Neural cell (in vitro differentiated cells): Measurements from ENCODE around the gene C1QTNF9. TPM values are rescaled to one million over a fixed set of nuclear protein-coding genes. Genes with fewer than 3 reads are reported as not detected.

Experiments
- H2AFZ ChIP-seq: fragments of 200-600, 300-800 bp; sonication (generic), shearing (Covaris generic); 2 replicates; pipeline ENCODE4 v1.6.0; 2014; ENCODE audit warnings: low read depth, mild to moderate bottlenecking, antibody characterized with exemption, low read length, moderate library complexity
- H3F3A ChIP-seq: fragments of 200-600 bp; shearing (Covaris generic); 2 replicates; pipeline ENCODE4 v1.6.1; 2016; ENCODE audit warnings: mild to moderate bottlenecking, moderate library complexity, mixed read lengths, antibody characterized with exemption, low read length; ENCODE audit not compliant: insufficient read depth, poor library complexity, severe bottlenecking
- H3K27ac ChIP-seq: fragments of 200-600, 300-800 bp; sonication (generic), shearing (Covaris generic); 2 replicates; pipeline ENCODE4 v1.5.1; 2014; ENCODE audit warnings: mild to moderate bottlenecking, low read length, moderate library complexity
- H3K27me3 ChIP-seq: fragments of 300-800, 200-600 bp; sonication (generic), shearing (Covaris generic); 2 replicates; pipeline ENCODE4 v1.6.0; 2014; ENCODE audit warnings: mild to moderate bottlenecking, low read depth, low read length, moderate library complexity; ENCODE audit not compliant: insufficient read depth
- H3K36me3 ChIP-seq: fragments of 300-800, 200-600 bp; sonication (generic), shearing (Covaris generic); 2 replicates; pipeline ENCODE4 v1.5.1; 2014; ENCODE audit warnings: mild to moderate bottlenecking, antibody characterized with exemption, low read length, moderate library complexity; ENCODE audit not compliant: insufficient read depth
- H3K4me2 ChIP-seq: fragments of 300-800, 200-600 bp; sonication (generic), shearing (Covaris generic); 2 replicates; pipeline ENCODE4 v1.6.0; 2014; ENCODE audit warnings: mild to moderate bottlenecking, low read length
- H3K4me3 ChIP-seq: fragments of 300-800, 200-600 bp; sonication (generic), shearing (Covaris generic); 2 replicates; pipeline ENCODE4 v1.5.1; 2014; ENCODE audit warnings: mild to moderate bottlenecking, low read length, moderate library complexity
- H3K79me2 ChIP-seq: fragments of 200-600 bp; shearing (Covaris generic); replicated peaks from 2 replicates; pipeline ENCODE4 v1.6.0; 2014; ENCODE audit warnings: mild to moderate bottlenecking, low read length, moderate library complexity; ENCODE audit not compliant: insufficient read depth
- H3K9ac ChIP-seq: fragments of 300-800, 200-600 bp; sonication (generic), shearing (Covaris generic); 2 replicates; pipeline ENCODE4 v1.6.1; 2016; ENCODE audit warnings: mild to moderate bottlenecking, low read length, mixed read lengths
- H3K9me2 ChIP-seq: fragments of 200-600 bp; shearing (Covaris generic); 2 replicates; pipeline ENCODE4 v1.6.1; 2016; ENCODE audit warnings: mild to moderate bottlenecking, low read length, mixed read lengths; ENCODE audit not compliant: insufficient read depth
- H3K9me3 ChIP-seq: fragments of 200-600, 300-800 bp; sonication (generic), shearing (Covaris generic); 2 replicates; pipeline ENCODE4 v1.6.1; 2016; ENCODE audit warnings: mild to moderate bottlenecking, mixed run types, low read length, moderate library complexity, mixed read lengths
- H4K20me1 ChIP-seq: fragments of 200-600 bp; shearing (Covaris generic); 2 replicates; pipeline ENCODE4 v1.6.1; 2016; ENCODE audit warnings: mild to moderate bottlenecking, mixed run types; ENCODE audit not compliant: insufficient read depth
- CTCF ChIP-seq: fragments of 450-650 bp; IDR thresholded peaks from 2 replicates; pipeline ENCODE4 v1.5.1; 2014; ENCODE audit warnings: antibody characterized with exemption, mild to moderate bottlenecking, moderate library complexity; ENCODE audit not compliant: poor library complexity, severe bottlenecking
- EP300 ChIP-seq: fragments of 450-650 bp; conservative IDR thresholded peaks from 2 replicates; pipeline ENCODE4 v1.6.1; 2014; ENCODE audit warnings: antibody characterized with exemption, mild to moderate bottlenecking, moderate library complexity; ENCODE audit not compliant: poor library complexity, severe bottlenecking
- EZH2 ChIP-seq: fragments of 200-600, 300-800 bp; shearing (Covaris generic), sonication (generic); IDR thresholded peaks from 2 replicates; pipeline ENCODE4 v1.6.1; 2014; ENCODE audit warnings: antibody characterized with exemption, low read length, borderline replicate concordance, mild to moderate bottlenecking; ENCODE audit not compliant: insufficient read depth, poor library complexity, severe bottlenecking
- MXI1 ChIP-seq: fragments of 450-650 bp; conservative IDR thresholded peaks from 2 replicates; pipeline ENCODE4 v1.6.1; 2014; ENCODE audit warnings: antibody characterized with exemption, mild to moderate bottlenecking; ENCODE audit not compliant: poor library complexity, severe bottlenecking
- POLR2AphosphoS5 ChIP-seq: IDR thresholded peaks from 2 replicates; pipeline ENCODE4 v1.6.1; 2012
- RAD21 ChIP-seq: fragments of 450-650 bp; conservative IDR thresholded peaks from 2 replicates; pipeline ENCODE4 v1.6.1; 2014; ENCODE audit warnings: antibody characterized with exemption, mild to moderate bottlenecking, moderate library complexity
- REST ChIP-seq: IDR thresholded peaks from 2 replicates; pipeline ENCODE4 v1.6.1; 2012; ENCODE audit warnings: borderline replicate concordance
- SMC3 ChIP-seq: fragments of 450-650 bp; conservative IDR thresholded peaks from 2 replicates; pipeline ENCODE4 v1.6.1; 2014; ENCODE audit warnings: antibody characterized with exemption, mild to moderate bottlenecking, moderate library complexity; ENCODE audit not compliant: poor library complexity
- TAF1 ChIP-seq: IDR thresholded peaks from 2 replicates; pipeline ENCODE4 v1.6.1; 2012; ENCODE audit warnings: low read depth
- polyA plus RNA-seq: library from polyadenylated mRNA; depleted of rRNA; stranded (reverse); fragments of >200 nt; gene quantifications from 2 replicates; pipeline ENCODE4 v1.2.3, GENCODE V29; 2014

C1QTNF9 gene
- polyA plus RNA-seq, 1 donor from 2014 or later = not detected

GRCh38 chr13:24339937-24340607, 30.7 kb downstream of the C1QTNF9 start:
- H4K20me1 ChIP-seq = no peaks in the 10 kb centered on the region
- TF ChIP-seq REST = no peak
- TF ChIP-seq RAD21 = no peak
- TF ChIP-seq SMC3 = no peak
- no peak for TF ChIP-seq MXI1
- TF ChIP-seq POLR2AphosphoS5 = no peak
- no peak for TF ChIP-seq EZH2
- no peak for TF ChIP-seq EP300
- no peak for TF ChIP-seq TAF1
- no peak for TF ChIP-seq CTCF
- H3K4me2 ChIP-seq = no peak overlapping the region
- no peaks in the 10 kb centered on the region for H3K79me2 ChIP-seq
- H3K27me3 ChIP-seq = no peaks in the 10 kb centered on the region
- H2AFZ ChIP-seq = no peak overlapping the region
- H3K4me3 ChIP-seq = no peak overlapping the region
- no peaks in the 10 kb centered on the region for H3K9me3 ChIP-seq
- no peak overlapping the region for H3K27ac ChIP-seq
- H3K36me3 ChIP-seq = no peaks in the 10 kb centered on the region
- no peak overlapping the region for H3K9ac ChIP-seq
- no peaks in the 10 kb centered on the region for H3K9me2 ChIP-seq
- H3F3A ChIP-seq = no peaks in the 10 kb centered on the region

GRCh38 chr13:24340608-24340955, 31.2 kb downstream of the C1QTNF9 start:
- TF ChIP-seq MXI1 (no peak), POLR2AphosphoS5 (no peak), EP300 (no peak), REST (no peak), EZH2 (no peak), TAF1 (no peak), SMC3 (no peak), RAD21 (no peak), CTCF (no peak)
- no peak overlapping the region for H2AFZ ChIP-seq
- H3K4me2 ChIP-seq = no peak overlapping the region
- no peak overlapping the region for H3K27ac ChIP-seq
- H3F3A ChIP-seq = no peaks in the 10 kb centered on the region
- H3K9me2 ChIP-seq = no peaks in the 10 kb centered on the region
- no peaks in the 10 kb centered on the region for H3K79me2 ChIP-seq
- H3K27me3 ChIP-seq = no peaks in the 10 kb centered on the region
- no peaks in the 10 kb centered on the region for H3K36me3 ChIP-seq
- H4K20me1 ChIP-seq = no peaks in the 10 kb centered on the region
- H3K9me3 ChIP-seq = no peaks in the 10 kb centered on the region
- H3K4me3 ChIP-seq = no peak overlapping the region
- H3K9ac ChIP-seq = no peak overlapping the region
